NCI-H510A (cell line): ENCODE measurements around the gene GPANK1.

Experiments
- DNase-seq: peaks from one replicate; lab custom pipeline; 2025; lab: John Stamatoyannopoulos, UW

GPANK1 gene

DNA sequence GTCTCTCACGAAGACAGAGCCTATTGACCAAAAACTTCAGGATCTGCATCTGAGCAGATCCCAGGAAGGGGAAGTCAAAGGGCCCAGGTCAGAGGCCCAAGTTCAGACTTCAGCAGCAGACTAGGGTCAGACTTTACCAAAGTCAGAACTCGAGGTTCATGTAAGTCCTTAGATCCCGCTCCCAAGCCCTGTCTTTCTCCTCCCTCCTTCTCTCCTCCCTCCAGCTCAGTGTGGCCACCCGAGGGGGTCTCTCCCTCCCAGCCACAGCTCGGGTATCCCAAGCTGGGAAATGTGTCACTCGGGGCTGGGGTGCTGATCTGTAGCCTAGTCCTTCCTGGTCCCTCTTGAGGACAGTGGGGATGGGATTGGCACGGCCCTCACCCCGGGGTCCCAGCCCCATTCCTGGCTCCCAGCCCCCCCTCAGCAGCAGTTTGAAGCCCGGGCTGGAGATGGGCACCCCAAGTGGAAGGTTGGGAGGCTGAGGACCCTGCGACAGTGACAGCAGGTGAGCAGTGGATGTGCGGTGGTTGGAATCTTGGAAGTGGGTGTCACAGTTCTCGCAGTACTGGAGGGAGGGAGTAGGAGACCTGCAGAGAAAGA is 2.6 kb downstream of the GPANK1 start:
- DNase-seq, result no peak

DNA sequence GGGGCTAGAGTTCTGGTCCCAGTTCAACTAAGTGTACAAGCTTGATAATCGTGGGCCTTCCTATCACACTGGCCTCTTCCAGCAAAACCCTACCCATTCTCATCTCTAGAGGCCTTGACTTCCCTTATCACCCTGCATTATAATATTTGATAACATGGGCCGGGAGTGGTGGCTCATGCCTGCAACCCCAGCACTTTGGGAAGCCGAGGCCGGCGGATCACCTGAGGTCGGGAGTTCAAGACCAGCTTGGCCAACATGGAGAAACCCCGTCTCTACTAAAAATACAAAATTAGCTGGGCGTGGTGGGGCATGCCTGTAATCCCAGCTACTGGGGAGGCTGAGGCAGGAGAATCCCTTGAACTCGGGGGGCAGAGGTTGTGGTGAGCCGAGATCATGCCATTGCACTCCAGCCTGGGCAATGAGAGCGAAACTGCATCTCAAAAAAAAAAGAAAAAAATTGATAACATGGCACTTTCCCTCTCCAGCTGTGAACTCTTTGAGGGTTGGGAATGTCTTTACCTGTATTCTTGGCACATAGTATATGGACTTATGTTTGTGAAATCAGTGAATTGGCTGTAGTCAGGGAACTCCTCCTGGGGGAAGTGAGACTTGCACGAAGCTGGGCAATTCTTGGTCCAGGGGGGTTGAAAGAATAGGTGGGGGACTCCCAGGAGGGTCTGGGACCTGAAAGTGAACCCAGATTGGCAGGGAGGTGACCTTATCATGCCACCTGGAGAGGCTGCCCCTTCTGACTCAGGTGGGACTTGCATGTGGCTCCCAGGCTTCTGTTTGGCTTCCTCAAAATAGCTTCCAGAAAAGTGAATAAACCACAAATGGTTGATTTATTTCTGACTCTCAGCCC is 3.3 kb downstream of the GPANK1 start:
- DNase-seq, result no peak

GRCh38 chr6:31660381-31661261 is 4.2 kb downstream of the GPANK1 start, which contains the start of gene C6orf47:
Gene C6orf47, minus strand, starts transcription at chr6:31660778. Its CDS starts 831 bp downstream, at chr6:31659947.
- peak; percentile 89 for DNase-seq

DNA sequence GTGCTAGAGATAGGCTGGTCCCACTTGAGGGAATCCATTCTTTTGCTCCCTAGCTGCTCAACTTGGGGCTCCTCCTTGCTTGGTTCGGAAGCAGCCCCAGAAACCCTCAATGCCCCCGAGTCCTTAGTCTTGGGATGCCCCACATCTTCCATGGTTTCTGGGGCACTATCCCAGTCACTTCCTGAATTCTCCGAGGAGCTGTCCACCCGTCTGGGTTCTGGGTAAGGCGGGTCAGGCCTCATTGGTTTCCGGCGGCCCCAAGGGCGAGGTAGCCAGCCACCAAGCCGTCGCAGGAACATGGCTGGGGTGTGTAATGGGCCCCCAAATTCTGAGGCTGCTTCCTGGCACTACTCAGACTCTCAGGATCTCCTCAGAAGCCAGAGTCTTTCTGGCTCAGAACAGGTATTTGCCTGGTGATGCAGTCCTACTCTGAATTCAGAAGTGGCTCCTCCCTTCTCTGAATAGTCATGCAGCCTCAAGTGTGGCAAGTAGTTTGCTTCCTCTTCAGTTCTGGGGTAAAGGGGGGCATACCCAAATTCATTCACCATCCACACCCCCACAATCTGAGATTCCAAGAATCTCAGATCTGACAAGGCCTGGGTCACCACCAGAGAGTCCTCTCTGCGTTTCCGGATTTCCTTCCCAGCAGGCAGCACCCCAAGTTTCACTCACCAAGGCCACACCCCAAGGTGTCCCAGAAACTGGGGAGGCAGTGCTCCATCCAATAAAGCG is 5.0 kb downstream of the GPANK1 start:
- DNase-seq, result no peak

DNA sequence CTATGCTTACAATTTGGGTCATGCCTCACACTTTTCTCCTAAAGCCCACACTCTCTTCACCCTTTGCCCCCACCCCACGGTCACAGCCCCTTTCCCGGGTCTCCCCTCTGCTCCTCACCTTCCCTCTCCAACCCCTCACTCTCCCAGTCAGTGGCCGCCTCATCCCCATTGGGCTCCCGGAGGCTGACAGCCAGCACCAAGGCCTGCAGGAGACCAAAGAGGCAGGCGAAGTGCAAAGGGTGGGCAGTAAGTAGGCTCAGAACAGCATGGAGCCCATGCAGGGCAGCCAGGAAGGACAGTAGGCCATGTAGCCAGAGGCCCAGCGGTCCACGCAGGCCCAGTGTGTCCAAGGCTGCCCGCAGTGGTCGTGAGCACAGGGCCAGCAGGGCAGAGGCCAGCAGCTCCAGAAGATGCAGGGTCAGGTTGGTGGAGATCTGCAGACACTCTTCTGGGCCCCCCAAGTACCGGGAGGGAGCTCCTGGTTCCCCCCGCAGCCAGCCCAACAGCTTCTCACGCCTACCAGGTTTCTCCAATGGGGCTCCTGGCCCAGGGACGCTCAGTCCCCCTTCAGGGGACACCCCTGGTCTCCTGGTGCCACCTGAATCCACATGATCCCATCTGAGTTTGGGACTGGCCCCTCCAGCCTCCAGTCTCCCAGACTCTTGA is 5.7 kb downstream of the GPANK1 start:
- no peak for DNase-seq

GRCh38 chr6:31658158-31658688 is 6.6 kb downstream of the GPANK1 start:
- DNase-seq, result no peak

DNA sequence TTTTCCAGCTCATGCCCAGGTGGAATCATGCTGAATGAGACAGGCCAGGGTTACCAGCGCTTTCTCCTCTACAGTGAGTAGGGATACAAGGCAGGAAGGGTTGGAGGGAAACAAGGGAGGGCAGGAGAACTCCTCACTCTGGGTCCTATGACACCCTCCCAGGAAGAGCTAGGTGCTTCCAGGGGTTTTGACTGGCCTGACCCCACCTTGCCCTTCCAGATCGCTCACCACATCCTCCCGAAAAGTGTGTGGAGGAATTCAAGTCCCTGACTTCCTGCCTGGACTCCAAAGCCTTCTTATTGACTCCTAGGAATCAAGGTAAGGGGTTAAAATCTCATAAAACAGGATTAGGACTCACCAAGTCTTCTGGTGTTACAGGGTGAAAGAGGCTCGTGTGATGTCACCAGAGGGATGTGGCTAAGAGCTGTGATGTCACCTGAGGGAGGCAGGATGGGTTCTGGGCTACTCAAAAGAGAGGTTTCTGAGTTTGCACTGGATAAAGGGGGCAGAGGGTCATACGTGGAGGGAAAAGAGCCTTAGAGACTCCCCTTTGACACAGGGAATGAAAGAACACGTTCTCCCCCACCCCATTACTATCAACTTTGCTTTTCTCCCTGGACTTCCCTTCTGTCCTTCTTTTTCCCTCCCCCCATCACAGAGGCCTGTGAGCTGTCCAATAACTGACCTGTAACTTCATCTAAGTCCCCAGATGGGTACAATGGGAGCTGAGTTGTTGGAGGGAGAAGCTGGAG is 7.2 kb downstream of the GPANK1 start:
- DNase-seq, result no peak

- no peak for DNase-seq
These were observed 9.2 kb downstream of the GPANK1 start, which contains the start of gene APOM for GRCh38 chr6:31655349-31656237. Gene APOM, plus strand, starts transcription at chr6:31655894. Its CDS starts 73 bp downstream, at chr6:31655967.

- no peak for DNase-seq
These were observed 10.0 kb downstream of the GPANK1 start for GRCh38 chr6:31654574-31655348.

DNA sequence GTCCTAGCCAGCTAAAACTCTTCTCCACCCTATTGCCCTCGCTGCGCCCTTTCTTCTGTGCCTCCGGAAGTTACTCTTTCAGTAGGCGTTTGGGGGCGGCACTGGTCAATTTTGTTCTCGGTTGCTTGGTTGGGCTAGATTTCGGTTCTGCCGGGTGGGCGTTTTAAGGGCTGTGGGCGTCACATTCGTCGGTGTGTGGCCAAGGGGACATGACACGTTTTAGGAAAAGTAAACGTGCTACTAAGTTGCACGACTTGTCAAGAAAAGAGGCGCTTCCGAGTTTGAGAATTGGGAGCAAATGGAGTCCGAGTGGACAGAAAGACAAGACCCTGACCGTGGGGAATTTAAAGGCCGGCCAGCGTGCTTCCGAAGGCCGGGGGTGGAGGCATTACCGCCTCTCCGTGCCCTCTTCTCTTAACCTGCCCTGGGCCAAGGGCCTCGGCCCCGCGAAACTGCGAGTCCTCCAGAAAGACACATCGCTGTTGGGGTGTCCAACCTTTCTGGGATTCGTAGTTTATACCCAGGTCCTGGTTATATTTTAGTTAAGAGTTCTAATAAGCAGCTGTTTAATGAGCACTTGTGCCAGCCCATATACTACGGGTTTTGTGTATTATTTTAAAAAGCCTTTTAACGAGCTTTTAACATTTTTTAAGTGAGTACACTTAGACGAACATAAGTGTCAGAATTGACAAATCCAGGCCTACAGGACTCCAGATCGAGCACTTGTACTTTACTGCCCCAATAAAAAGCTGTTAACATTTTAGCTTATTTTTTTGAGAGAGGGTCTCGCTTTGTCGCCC is 11.7 kb downstream of the GPANK1 start:
- peak; percentile 98 for DNase-seq

DNA sequence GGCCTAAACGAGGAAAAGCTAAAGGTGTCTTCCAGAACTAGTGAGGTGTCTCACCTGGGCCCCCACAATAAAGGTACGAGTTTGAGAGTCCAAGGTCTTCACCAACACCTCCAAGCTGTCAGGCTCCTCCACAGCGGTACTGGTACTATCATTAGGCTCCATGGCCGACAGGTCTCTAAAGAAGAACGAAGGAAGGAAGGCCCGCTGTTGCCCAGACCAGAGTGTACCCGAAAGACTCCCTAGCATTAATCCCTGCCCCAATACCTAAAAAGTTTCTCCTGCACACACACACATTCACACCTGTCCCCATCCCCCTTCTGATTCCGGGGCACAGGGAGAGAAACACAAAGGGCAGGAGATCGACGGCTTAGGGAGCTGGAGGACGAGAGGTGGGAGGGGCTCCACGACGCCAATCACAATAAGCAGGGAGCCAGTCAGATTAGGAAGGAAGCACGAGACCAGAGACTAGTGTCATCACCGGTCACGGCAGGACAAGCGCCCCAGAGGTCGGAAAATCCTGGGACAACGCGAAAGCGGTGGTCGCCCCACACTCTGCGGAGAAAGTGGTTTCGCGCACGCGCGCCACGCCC is 13.1 kb downstream of the GPANK1 start:
- peak; percentile 65 for DNase-seq

DNA sequence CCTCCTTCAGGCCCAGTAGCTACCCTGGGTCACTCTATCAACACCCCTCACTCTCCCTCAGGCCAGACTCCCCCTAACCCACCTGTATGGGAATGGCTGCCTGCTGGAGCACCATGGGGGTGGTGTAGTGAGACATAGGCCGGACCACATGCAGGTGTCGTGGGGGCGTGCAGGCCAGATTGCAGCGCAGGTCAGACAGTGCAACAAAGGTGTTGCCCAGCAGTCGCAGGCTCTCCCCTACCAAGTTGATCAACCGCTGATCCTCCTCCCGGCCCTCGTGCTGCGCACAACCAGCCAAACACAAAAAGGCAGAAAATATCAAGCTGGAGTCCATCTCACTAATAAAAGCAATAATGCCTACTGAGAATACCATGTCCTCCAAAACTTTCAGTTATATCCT is 19.5 kb downstream of the GPANK1 start:
- no peak for DNase-seq

DNA sequence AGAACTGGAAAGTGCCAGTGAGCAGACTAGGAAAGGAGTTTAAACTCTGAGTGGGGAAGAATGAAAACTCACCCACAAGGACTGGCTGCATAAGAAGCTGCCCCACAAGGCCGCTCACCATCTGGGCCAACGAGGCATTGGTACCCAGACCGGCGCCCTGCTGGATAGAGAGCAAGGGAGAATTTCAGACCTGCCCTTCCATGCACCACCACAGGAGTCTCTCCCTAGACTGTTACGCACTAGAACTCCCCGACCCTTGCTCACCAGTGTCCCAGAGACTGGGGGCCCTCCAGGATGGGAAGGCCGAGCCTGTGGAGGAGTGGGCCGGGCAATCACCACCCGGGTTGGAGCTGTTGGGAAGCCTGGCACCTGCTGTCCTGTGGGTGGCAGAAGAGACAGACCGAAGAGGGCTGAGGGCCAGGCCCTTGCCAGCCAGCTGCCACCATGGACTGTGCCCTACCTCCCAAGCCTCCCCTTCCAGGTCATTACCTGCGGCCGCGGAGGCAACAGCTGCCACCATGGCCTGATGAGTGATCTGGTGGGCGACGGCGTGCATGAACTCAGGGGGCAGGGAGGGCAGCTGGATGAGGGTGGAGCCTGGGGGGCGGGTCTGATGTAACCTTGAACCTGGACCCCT is 20.9 kb downstream of the GPANK1 start:
- DNase-seq, result no peak

DNA sequence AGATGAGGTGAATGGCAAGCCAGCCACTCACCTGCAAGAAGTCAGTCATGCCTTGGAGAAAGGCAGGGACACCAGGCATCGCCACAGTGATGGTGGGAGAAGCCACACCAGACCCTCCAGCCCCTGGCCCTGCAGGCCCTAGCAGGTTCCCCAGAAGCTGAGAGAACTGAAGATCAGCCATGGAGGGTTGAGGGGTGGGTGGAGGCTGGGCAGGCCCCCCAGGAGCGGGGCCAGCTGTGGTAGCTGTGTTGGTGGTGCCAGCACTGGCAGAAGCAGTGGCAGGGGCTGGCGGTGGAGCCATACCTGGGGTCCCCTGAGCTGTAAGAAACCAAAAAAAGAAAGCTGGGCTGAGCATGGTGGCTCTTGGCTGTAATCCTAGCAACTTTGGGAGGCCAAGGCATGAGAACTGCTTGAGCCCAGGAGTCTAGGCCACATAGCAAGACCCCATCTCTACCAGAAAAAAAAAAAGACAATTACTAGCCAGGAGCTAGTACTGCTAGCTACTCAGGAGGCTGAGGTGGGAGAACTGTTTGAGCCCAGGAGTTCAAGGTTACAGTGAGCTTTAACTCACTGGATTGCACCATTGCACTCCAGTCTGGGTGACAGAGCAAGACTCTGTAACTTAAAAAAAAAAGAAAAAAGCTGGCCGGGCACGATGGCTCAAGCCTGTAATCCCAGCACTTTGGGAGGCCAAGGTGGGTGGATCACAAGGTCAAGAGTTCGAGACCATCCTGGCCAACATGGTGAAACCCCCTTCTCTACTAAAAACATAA is 21.8 kb downstream of the GPANK1 start:
- DNase-seq, result no peak

GRCh38 chr6:31641370-31641769 is 23.4 kb downstream of the GPANK1 start:
- DNase-seq, result no peak

- DNase-seq, result no peak
These were observed 24.2 kb downstream of the GPANK1 start for GRCh38 chr6:31640612-31641011.
